Kasumi-1 (cell line): ENCODE measurements around the gene MGA.

Experiments used
- DNase-seq, 2 experiments: peaks; one replicate each; lab custom pipeline; 2025; lab: John Stamatoyannopoulos, UW

MGA gene

DNA sequence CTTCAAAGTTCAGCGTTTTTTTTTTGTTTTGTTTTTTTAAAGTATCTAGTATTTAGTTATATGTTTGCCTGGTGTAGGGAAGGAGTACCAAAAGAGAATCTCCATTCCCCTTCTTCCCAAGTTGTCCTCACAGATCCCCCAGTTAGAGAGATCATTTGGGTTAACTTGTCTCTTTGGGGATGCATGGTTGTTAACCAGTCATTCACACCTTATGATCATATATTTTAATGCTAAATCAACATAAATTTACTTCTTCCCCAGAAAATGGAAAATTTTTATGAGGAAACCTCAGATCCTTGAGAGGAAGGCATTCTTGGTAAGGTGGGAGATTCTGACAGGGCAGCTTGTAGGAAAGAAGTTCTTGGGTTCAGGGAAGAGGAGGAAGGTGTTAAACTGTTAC lies 1.5 kb upstream of the MGA start:
- DNase-seq: no peak

GRCh38 chr15:41659190-41659589 lies 1.0 kb upstream of the MGA start:
- no peak for DNase-seq

- DNase-seq: no peak
Measured at GRCh38 chr15:41659855-41660234, 360 bp upstream of the MGA start.

DNA sequence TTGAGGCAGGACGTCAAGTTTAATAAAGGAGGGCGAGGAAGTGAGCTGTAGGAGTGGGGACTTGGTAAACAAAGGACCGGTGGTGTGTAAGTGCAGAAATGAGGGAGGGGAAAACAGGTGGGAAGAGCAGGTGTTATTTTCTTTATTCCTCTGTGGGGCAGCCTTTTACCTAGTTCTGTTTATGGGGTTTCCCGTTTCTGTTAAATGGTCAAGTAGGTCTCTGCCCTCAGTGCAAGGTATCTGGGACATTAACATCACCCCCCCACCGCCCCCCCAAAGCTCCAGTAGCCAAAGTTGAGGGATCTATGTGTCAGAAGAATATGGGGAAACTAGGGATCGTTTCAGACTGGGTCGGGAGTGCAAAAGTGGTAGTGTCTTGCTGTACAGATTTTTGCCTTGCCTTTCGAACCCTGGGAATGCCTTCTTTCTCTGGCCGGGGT lies 893 bp downstream of the MGA start:
- DNase-seq: no peak

GRCh38 chr15:41661518-41662225 lies 1.5 kb downstream of the MGA start:
- peak; percentile 61 to 70 for DNase-seq

DNA sequence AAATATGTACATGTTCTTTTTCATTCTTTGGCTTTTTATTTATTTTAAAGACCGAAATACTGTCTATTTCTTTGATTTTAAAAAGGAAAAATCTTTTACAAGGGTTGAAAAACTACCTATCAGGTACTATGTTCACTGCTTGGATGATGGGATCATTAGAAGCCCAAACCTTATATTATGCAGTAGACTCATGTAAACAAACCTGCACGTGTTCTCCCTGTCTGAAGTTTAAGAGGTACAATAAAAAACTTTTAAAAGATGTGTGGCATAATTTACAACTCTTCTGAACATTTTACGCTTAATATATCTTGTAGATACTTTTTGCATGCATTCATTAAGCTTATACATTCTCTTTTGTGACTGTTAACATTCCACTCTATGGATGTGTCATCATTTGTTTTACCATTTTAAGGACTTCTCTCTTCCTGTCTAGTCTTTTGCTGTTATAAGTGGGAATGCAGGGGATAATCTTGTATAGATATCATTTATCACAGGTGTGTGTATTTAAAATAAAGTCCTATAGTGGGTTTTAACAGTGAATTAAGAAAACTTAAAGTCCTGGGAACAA lies 6.2 kb downstream of the MGA start:
- no peak for DNase-seq

- no peak for DNase-seq
Measured at GRCh38 chr15:41669701-41670100, 9.5 kb downstream of the MGA start.

GRCh38 chr15:41671656-41672648 lies 11.7 kb downstream of the MGA start:
- no peak for DNase-seq

DNA sequence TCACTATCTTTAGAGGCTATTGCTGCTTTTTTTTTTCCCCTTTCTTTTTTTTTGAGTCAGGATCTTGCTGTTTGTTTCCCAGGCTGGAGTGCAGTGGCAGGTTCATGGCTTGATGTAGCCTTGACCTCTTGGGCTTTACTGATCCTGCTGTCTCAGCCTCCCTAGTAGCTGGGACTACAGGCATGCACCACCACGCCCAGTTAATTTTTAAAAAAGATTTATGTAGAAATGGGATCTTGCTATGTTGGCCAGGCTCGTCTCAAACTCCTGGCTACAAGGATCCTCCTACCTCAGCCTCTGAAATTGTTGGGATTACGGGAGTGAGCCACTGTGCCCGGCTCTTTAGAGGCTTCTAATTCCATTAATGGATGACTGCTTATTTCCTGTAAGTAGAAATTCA lies 15.1 kb downstream of the MGA start:
- DNase-seq: no peak

DNA sequence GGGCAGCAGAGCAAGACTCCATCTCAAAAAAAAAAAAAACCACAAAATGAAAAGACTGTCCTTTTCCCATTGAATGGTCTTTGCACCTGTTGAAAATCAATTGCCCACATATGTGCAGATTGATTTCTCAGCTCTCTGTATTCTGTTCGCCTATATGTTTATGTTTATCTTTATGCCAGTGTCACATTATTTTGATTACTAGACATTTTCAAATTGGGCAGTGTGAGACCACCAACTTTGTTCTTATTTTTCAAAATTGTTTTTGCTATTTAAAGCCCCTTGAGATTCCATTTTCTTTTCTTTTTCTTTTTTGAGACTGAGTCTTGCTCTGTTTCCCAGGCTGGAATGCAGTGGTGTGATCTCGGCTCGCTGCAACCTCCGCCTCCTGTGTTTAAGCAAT lies 18.5 kb downstream of the MGA start:
- DNase-seq: no peak

DNA sequence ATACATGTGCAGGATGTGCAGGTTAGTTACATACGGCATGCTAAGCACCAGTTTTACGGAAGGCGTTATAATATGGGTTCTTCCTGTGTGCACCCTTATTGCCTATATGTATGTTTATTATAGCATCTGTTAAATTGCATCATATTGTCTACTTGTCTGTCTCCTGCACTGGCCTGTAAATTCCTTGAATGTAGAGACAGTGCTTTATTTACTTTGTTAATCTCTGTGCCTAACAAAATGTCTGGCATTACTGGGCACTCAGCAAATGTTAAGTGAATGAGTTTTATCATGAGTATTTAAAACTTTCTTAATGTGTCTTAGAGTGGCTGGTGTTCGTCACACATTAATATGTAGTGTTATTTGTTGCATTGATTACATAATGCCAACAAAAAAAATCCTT lies 23.8 kb downstream of the MGA start:
- no peak for DNase-seq

- DNase-seq: no peak
Measured at GRCh38 chr15:41688671-41689070, 28.5 kb downstream of the MGA start.

DNA sequence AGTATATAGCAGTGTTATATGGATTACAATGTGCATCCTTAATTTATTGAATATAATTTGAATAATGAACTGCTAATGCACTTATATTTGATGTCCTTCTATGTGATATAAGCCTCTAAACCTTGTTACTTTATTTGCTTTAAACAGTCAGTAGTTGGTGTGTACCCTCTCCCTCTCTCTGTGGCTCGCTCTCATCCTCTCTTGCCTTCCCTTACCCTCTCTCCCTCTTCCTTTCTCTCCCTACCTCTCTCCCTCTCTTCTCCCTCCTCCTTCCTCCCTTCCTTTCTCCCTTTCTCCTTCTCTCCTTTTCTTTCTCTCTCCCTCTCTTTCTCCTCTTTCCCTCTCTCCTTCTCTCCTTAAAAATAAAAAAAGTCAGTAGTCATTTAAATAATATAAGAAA lies 28.9 kb downstream of the MGA start:
- DNase-seq: no peak

DNA sequence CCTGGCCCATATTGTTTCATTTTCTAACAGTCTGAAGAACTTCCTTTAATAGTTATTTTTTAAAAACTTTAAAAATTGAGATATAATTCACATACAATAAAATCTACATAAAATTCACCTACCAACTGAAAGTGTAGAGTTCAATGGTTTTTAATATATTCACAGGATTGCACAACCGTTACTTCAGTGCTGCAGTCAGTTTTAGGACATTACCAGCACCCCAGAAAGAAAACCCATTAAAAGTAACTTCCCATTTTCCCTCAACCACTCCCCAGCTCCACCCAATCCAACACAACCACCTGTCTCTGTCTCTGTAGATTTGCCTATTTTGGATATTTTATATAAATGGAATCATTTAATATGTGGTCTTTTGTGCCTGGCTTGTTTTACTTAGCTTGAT lies 29.6 kb downstream of the MGA start:
- peak; percentile 48 to 49 for DNase-seq

- no peak for DNase-seq
Measured at GRCh38 chr15:41690636-41691035, 30.4 kb downstream of the MGA start.

DNA sequence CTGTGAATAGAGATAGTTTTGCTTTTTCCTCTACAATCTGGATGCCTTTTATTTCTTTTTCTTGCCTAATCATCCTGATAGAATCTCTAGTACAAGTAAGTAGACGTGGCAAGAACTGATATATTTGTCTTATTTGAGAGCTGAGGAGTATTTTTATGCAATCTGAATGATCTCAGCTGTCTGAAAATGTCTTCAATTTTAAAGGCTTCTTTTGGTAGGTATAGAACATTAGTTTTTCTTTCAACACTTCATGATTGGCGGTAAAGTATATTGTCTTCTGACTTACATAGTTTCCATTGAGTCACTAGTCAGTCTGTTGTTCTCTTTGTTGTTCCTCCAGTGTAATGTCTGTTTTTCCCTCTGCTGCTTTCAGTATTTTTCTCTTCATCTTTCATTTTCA lies 31.3 kb downstream of the MGA start:
- no peak for DNase-seq

- DNase-seq: no peak
Measured at GRCh38 chr15:41692049-41692448, 31.8 kb downstream of the MGA start.

DNA sequence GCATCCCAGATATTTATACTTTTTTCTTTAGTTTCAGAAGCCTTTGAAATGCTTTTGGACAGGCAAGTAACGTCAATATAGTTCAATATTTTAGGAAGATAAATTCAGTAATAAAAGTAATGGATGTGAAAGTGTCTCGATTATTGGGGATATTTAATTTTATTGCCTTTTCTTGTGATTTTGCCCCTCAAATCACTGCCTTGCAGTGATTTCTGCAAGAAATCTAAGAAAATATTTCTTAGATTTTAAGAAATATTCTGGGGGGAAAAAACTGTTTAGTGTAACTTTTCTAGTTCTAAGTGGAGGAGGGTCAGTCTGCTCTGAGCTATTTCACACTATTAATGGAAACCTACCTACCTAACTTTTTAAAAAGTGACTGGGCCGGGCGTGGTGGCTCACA lies 33.6 kb downstream of the MGA start:
- DNase-seq: no peak

DNA sequence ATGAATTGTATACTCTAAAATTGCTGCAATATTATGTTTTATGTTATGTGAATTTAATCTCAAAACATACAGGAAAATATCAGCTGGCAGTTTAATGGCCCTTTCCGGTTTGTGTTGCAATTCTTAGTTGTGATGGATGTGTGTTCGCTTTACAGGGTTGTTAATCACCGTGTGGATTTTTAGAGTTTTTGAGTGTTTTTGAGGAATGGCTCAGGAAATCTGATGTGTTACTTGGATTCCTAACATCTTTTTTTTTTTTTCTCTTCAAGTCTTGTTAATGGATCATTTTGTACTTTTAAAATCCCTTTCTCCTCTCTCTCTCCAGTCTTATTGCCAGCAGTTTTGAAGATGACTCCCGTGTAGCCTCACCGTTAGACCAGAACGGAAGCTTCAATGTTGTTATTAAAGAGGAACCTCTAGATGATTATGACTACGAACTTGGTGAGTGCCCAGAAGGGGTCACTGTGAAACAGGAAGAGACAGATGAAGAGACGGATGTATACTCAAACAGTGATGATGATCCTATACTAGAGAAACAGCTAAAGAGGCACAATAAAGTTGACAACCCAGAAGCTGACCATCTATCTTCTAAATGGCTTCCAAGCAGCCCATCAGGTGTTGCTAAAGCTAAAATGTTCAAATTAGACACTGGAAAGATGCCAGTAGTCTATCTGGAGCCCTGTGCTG lies 35.7 kb downstream of the MGA start:
- peak; percentile 80 to 86 for DNase-seq

DNA sequence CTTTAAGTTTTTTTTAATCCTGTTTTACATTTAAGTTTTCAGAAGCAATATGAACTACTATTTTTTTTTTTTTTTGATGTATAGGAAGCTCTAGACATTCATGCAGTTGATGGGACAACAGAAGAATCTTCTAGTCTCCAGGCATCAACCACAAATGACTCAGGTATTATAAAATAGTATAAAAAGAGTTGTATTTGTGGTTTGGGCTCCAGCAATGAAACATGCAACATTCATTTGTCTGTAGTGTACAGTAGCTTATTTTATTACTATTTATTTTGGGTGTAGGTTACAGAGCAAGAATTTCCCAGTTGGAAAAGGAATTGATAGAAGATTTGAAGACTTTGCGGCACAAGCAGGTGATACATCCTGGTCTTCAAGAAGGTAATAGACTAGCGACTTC lies 38.6 kb downstream of the MGA start:
- no peak for DNase-seq

GRCh38 chr15:41703120-41703519 lies 42.9 kb downstream of the MGA start:
- DNase-seq: no peak

DNA sequence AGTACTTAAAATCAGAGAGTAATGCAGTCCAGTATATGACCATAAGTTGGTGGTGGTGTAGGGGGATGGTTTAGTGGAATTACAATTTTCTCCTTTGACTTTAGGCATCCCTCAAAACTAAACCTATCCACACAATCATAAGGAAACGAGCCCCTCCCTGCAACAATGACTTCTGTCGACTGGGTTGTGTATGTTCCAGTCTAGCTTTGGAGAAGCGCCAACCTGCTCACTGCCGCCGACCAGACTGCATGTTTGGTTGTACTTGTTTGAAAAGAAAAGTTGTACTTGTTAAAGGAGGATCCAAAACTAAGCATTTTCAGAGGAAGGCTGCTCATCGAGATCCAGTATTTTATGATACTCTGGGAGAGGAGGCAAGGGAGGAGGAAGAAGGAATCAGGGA lies 52.8 kb downstream of the MGA start:
- no peak for DNase-seq
